Hepatocyte (in vitro differentiated cells): ENCODE measurements around the gene SMIM20. TPM values are rescaled to one million over a fixed set of nuclear protein-coding genes. Genes with fewer than 3 reads are reported as not detected.

Experiments
- DNase-seq: peaks from one replicate; pipeline ENCODE4 v3.0.0-alpha.2; 2016; ENCODE audit warnings: low spot score
- H2AFZ ChIP-seq: fragments of 200-600 bp; sonication (generic); 2 replicates; pipeline ENCODE4 v1.6.0; 2016; ENCODE audit warnings: antibody characterized with exemption, mild to moderate bottlenecking
- H3K27ac ChIP-seq: fragments of 200-600 bp; sonication (generic); 2 replicates; pipeline ENCODE4 v1.5.1; 2016; ENCODE audit warnings: mild to moderate bottlenecking
- H3K27me3 ChIP-seq: fragments of 200-600 bp; sonication (generic); 2 replicates; pipeline ENCODE4 v1.6.1; 2016
- H3K36me3 ChIP-seq: fragments of 200-600 bp; sonication (generic); replicated peaks from 2 replicates; pipeline ENCODE4 v1.5.1; 2016; ENCODE audit warnings: low read depth; ENCODE audit not compliant: insufficient read depth
- H3K4me1 ChIP-seq: fragments of 200-600 bp; sonication (generic); 2 replicates; pipeline ENCODE4 v1.5.1; 2016; ENCODE audit warnings: mild to moderate bottlenecking, moderate library complexity; ENCODE audit not compliant: insufficient read depth
- H3K4me2 ChIP-seq: fragments of 200-600 bp; sonication (generic); 2 replicates; pipeline ENCODE4 v1.6.0; 2016
- H3K4me3 ChIP-seq: fragments of 200-600 bp; sonication (generic); 2 replicates; pipeline ENCODE4 v1.5.1; 2016; ENCODE audit warnings: mild to moderate bottlenecking
- H3K79me2 ChIP-seq: fragments of 200-600 bp; sonication (generic); 2 replicates; pipeline ENCODE4 v1.6.0; 2017; ENCODE audit warnings: mild to moderate bottlenecking
- H3K9me2 ChIP-seq: fragments of 200-600 bp; sonication (generic); replicated peaks from 2 replicates; pipeline ENCODE4 v1.6.0; 2017; ENCODE audit warnings: mild to moderate bottlenecking; ENCODE audit not compliant: insufficient read depth
- H3K9me3 ChIP-seq: fragments of 200-600 bp; sonication (generic); 2 replicates; pipeline ENCODE4 v1.5.1; 2016; ENCODE audit warnings: low read depth, mild to moderate bottlenecking
- H4K20me1 ChIP-seq: fragments of 200-600 bp; sonication (generic); 2 replicates; pipeline ENCODE4 v1.6.0; 2016; ENCODE audit warnings: mild to moderate bottlenecking; ENCODE audit not compliant: insufficient read depth, poor library complexity, severe bottlenecking
- CTCF ChIP-seq: fragments of 200-600 bp; sonication (generic); IDR thresholded peaks from 2 replicates; pipeline ENCODE4 v1.5.1; 2016; ENCODE audit warnings: antibody characterized with exemption, mild to moderate bottlenecking; ENCODE audit not compliant: poor library complexity
- EZH2 ChIP-seq: fragments of 200-600 bp; sonication (generic); IDR thresholded peaks from 2 replicates; pipeline ENCODE4 v1.6.1; 2016; ENCODE audit warnings: antibody characterized with exemption, mild to moderate bottlenecking, borderline replicate concordance
- EZH2phosphoT487 ChIP-seq: fragments of 200-600 bp; sonication (generic); IDR thresholded peaks from one replicate; pipeline ENCODE4 v1.6.1; 2018; ENCODE audit warnings: antibody characterized with exemption, mild to moderate bottlenecking, low read depth, moderate library complexity; ENCODE audit not compliant: unreplicated experiment, severe bottlenecking
- WGBS: methylation state at CpG from one replicate; pipeline ENCODE4 v1.1.6; 2016; ENCODE audit warnings: low lambda C conversion rate; ENCODE audit errors: missing lambda C conversion rate; 5-methylcytosine and 5-hydroxymethylcytosine counted together
- polyA plus RNA-seq: library from polyadenylated mRNA; unstranded; fragments of >200 nt; fragmentation: Nextera tagmentation; extraction: Ambion mirVana; gene quantifications from 2 replicates; pipeline ENCODE4 v1.2.1, GENCODE V29; 2016
- total RNA-seq: library from RNA; depleted of rRNA; stranded (reverse); fragments of >200 nt; gene quantifications from 2 replicates; pipeline ENCODE4 v1.2.3, GENCODE V29; 2014

Gene SMIM20
- total and polyA plus RNA-seq, 2 experiments from 2014 or later: 54.5 to 55.8 TPM

DNA sequence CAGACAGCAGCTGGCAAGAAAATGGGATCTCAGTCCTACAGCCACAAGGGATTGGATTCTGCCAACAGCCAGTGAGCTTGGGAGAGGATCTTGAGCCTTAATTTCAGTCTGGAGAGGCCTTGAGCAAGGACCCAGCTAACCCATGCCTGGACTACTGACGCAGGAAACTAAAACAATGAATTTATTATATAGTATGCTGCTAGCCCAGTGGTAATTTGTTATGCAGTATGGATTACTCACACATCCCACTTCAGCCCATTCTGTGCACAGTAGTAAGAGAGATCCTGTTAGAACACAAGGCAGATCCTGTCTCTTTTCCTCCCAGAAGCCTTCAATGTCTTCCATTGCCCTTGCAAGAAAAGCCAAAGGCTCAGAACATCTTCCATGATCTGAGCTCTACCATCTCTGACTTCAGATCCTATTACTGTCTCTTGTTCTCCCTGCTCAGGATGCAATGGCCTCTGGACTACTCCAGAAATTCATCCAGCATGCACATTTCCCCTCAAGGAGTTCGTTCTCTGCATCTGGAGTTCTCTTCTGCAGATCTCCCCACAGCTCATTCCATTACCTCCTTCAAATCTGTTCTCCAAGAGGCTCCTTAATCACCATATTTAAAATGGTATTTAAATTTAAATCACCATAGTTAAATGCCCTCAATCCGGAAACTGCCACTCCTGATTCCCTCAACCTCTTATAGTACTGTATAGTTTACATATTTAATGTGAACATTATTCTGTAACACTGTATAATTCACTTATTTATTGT is 27.6 kb downstream of the SMIM20 start:
- TF ChIP-seq EZH2 (no peak), EZH2phosphoT487 (no peak), CTCF (no peak)
- no peaks in the 10 kb centered on the region for H3K79me2 ChIP-seq
- H3K4me3 ChIP-seq: no peak overlapping the region
- peaks cover 19% of the 10 kb centered on the region for H3K4me1 ChIP-seq
- no peak overlapping the region for H2AFZ ChIP-seq
- H3K9me2 ChIP-seq: no peaks in the 10 kb centered on the region
- H3K4me2 ChIP-seq: no peak overlapping the region
- no peak for DNase-seq
- no peaks in the 10 kb centered on the region for H4K20me1 ChIP-seq
- no peaks in the 10 kb centered on the region for H3K27me3 ChIP-seq
- 93% methylated on average over 3 of the region's 3 CpGs for WGBS
- H3K36me3 ChIP-seq: no peaks in the 10 kb centered on the region
- no peak overlapping the region for H3K27ac ChIP-seq
- H3K9me3 ChIP-seq: no peaks in the 10 kb centered on the region

- H3K36me3 ChIP-seq: no peaks in the 10 kb centered on the region
These were observed 29.3 kb downstream of the SMIM20 start for GRCh38 chr4:25943312-25943711.

DNA sequence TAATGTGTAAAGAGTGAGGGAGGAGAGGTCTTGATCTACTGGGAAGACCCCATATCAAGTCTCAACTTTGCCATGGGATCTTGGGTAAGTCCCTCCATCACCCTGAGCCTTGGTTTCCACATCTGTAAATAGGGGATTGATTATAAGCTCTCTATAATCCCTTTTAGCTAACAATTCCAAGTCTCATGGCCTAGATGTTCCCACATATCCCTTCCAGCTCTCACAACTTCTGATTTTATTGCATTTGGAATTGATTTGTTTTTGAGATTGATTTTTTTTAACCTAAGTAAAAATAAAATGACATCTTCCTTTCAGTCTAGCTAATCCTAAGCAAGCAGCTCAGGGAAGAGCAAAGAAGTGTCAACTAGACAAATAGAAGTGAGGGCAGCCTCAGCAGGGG is 29.8 kb downstream of the SMIM20 start:
- no peaks in the 10 kb centered on the region for H3K36me3 ChIP-seq
- peaks cover 2% of the 10 kb centered on the region for H3K4me1 ChIP-seq
- DNase-seq: no peak
- no peak for TF ChIP-seq EZH2
- TF ChIP-seq EZH2phosphoT487: no peak
- TF ChIP-seq CTCF: no peak
- no peaks in the 10 kb centered on the region for H3K9me2 ChIP-seq
- no peaks in the 10 kb centered on the region for H3K9me3 ChIP-seq
- H3K27me3 ChIP-seq: no peaks in the 10 kb centered on the region
- no peaks in the 10 kb centered on the region for H4K20me1 ChIP-seq
- no peak overlapping the region for H3K4me3 ChIP-seq
- no peak overlapping the region for H2AFZ ChIP-seq
- no peak overlapping the region for H3K4me2 ChIP-seq
- no peaks in the 10 kb centered on the region for H3K79me2 ChIP-seq
- H3K27ac ChIP-seq: no peak overlapping the region

More at GRCh38 chr4:25943312-25943711, 29.3 kb downstream of the SMIM20 start:
- Histone ChIP-seq H3K9me2 (no peaks in the 10 kb centered on the region), H3K27ac (no peak overlapping the region), H3K27me3 (no peaks in the 10 kb centered on the region), H3K79me2 (no peaks in the 10 kb centered on the region), H3K9me3 (no peaks in the 10 kb centered on the region), H2AFZ (no peak overlapping the region), H4K20me1 (no peaks in the 10 kb centered on the region), H3K4me1 (peaks cover 7% of the 10 kb centered on the region), H3K4me2 (no peak overlapping the region), H3K4me3 (no peak overlapping the region)
- no peak for DNase-seq
- no peak for TF ChIP-seq EZH2
- TF ChIP-seq CTCF: no peak

GRCh38 chr4:25948051-25948450 is 34.0 kb downstream of the SMIM20 start:
- WGBS: 97% methylated on average over 1 of the region's 1 CpG
- no peak for TF ChIP-seq EZH2phosphoT487
- no peak for TF ChIP-seq CTCF
- TF ChIP-seq EZH2: no peak
- Histone ChIP-seq H3K36me3 (no peaks in the 10 kb centered on the region), H3K4me2 (no peak overlapping the region), H3K27ac (no peak overlapping the region), H2AFZ (no peak overlapping the region), H4K20me1 (no peaks in the 10 kb centered on the region), H3K79me2 (no peaks in the 10 kb centered on the region), H3K4me3 (no peak overlapping the region), H3K27me3 (no peaks in the 10 kb centered on the region), H3K9me2 (no peaks in the 10 kb centered on the region), H3K9me3 (no peaks in the 10 kb centered on the region), H3K4me1 (peaks cover 12% of the 10 kb centered on the region)
- DNase-seq: no peak
